SK-N-SH treated with all-trans-retinoic acid at 6 μM for 48 hours (cell line): ENCODE data around the gene LPIN1.

Experiments
- ATAC-seq: fragments of 200-7000 bp; cut with Tn5 transposase; 3 replicates; pipeline ENCODE4 v1.9.1; 2020; ENCODE audit warnings: mild to moderate bottlenecking, moderate library complexity
- ARNTL ChIP-seq: fragments of 450-650 bp; formaldehyde crosslinking; IDR thresholded peaks from 2 replicates; pipeline ENCODE4 v1.5.0; 2020; ENCODE audit warnings: low read depth, mild to moderate bottlenecking, moderate library complexity, borderline replicate concordance
- BACH2 ChIP-seq: fragments of 250-450 bp; sonication (Bioruptor Pico); IDR thresholded peaks from 2 replicates; pipeline ENCODE4 v1.9.0; 2021; ENCODE audit warnings: mild to moderate bottlenecking, borderline replicate concordance
- CREB5 ChIP-seq: fragments of 250-450 bp; sonication (Bioruptor Pico); IDR thresholded peaks from 2 replicates; pipeline ENCODE4 v1.5.1; 2020; ENCODE audit warnings: low read depth, mild to moderate bottlenecking, moderate library complexity
- CSDC2 ChIP-seq: fragments of 250-450 bp; sonication (Bioruptor Pico); IDR thresholded peaks from 2 replicates; pipeline ENCODE4 v1.5.0; 2020; ENCODE audit warnings: mild to moderate bottlenecking, moderate library complexity
- ESRRG ChIP-seq: fragments of 250-450 bp; sonication (Bioruptor Pico); IDR thresholded peaks from 2 replicates; pipeline ENCODE4 v1.6.1; 2021; ENCODE audit warnings: mild to moderate bottlenecking
- GLIS3 ChIP-seq: fragments of 250-450 bp; sonication (Bioruptor Pico); IDR thresholded peaks from 2 replicates; pipeline ENCODE4 v1.5.0; 2020; ENCODE audit warnings: mild to moderate bottlenecking, moderate library complexity
- ISL1 ChIP-seq: fragments of 250-450 bp; sonication (Bioruptor Pico); IDR thresholded peaks from 2 replicates; pipeline ENCODE4 v2.1.2; 2022; ENCODE audit warnings: mild to moderate bottlenecking, moderate library complexity
- OSR1 ChIP-seq: fragments of 250-450 bp; sonication (Bioruptor Pico); IDR thresholded peaks from 2 replicates; pipeline ENCODE4 v1.8.0; 2022; ENCODE audit warnings: moderate library complexity, mild to moderate bottlenecking, inconsistent platforms
- PATZ1 ChIP-seq: fragments of 250-450 bp; sonication (Bioruptor Pico); IDR thresholded peaks from 2 replicates; pipeline ENCODE4 v1.8.0; 2020; ENCODE audit warnings: mild to moderate bottlenecking, moderate library complexity, borderline replicate concordance
- PPARA ChIP-seq: fragments of 250-450 bp; sonication (Bioruptor Pico); IDR thresholded peaks from 2 replicates; pipeline ENCODE4 v1.5.0; 2020; ENCODE audit warnings: mild to moderate bottlenecking, borderline replicate concordance
- RARB ChIP-seq: fragments of 250-450 bp; sonication (Bioruptor Pico); IDR thresholded peaks from 2 replicates; pipeline ENCODE4 v1.8.0; 2021; ENCODE audit warnings: mild to moderate bottlenecking, moderate library complexity
- SNAI2 ChIP-seq: fragments of 250-450 bp; sonication (Bioruptor Pico); IDR thresholded peaks from 2 replicates; pipeline ENCODE4 v1.5.0; 2020; ENCODE audit warnings: mild to moderate bottlenecking, moderate library complexity
- TCF4 ChIP-seq: fragments of 250-450 bp; sonication (Bioruptor Pico); IDR thresholded peaks from 2 replicates; pipeline ENCODE4 v1.8.0; 2021; ENCODE audit warnings: mild to moderate bottlenecking, moderate library complexity, borderline replicate concordance
- TOX ChIP-seq: fragments of 250-450 bp; sonication (Bioruptor Pico); IDR thresholded peaks from 2 replicates; pipeline ENCODE4 v1.8.0; 2021; ENCODE audit warnings: mild to moderate bottlenecking, moderate library complexity, borderline replicate concordance
- ZC3H10 ChIP-seq: fragments of 250-450 bp; sonication (Bioruptor Pico); IDR thresholded peaks from 2 replicates; pipeline ENCODE4 v1.5.1; 2021; ENCODE audit warnings: mild to moderate bottlenecking, moderate library complexity
- ZFP3 ChIP-seq: fragments of 250-450 bp; sonication (Bioruptor Pico); IDR thresholded peaks from 2 replicates; pipeline ENCODE4 v1.5.0; 2020; ENCODE audit warnings: mild to moderate bottlenecking, moderate library complexity
- ZFP30 ChIP-seq: fragments of 450-650 bp; formaldehyde crosslinking; IDR thresholded peaks from 2 replicates; pipeline ENCODE4 v1.5.0; 2022; ENCODE audit warnings: mild to moderate bottlenecking, moderate library complexity
- ZNF565 ChIP-seq: fragments of 450-650 bp; formaldehyde crosslinking; conservative IDR thresholded peaks from 2 replicates; pipeline ENCODE4 v1.5.0; 2020; ENCODE audit warnings: low read depth, mild to moderate bottlenecking, moderate library complexity
- TF ChIP-seq, protein P1 (sequence below): fragments of 250-450 bp; sonication (Bioruptor Pico); IDR thresholded peaks from 2 replicates; pipeline ENCODE4 v1.5.1; 2021; ENCODE audit warnings: mild to moderate bottlenecking, moderate library complexity
- TF ChIP-seq, protein P2 (sequence below): fragments of 250-450 bp; sonication (Bioruptor Pico); IDR thresholded peaks from 2 replicates; pipeline ENCODE4 v1.5.0; 2020; ENCODE audit warnings: mild to moderate bottlenecking, moderate library complexity

LPIN1 gene

DNA sequence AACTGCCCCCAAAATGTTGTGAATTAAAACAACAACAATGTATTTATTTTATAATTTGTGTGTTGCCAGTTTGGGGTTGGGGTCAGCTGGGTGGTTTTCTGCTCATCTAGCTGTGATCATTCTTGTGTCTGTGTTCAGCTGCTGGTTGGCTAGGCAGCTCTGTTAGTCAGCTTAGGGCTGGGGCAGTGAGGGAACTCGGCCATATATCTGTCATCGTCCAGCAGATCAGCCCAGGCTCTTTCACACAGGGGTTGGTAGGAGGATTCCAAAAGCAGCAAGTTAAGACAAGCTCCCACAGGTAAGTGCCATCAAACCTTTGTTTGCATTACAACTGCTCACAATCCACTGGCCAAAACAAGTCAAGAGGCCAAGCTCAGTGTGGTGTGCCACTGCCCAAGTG lies 121.5 kb downstream of the LPIN1 start:
- no peak for ATAC-seq
- TF ChIP-seq ISL1 (CRISPR knock-in tag) (no peak), CREB5 (CRISPR knock-in tag) (no peak), ZFP30 (CRISPR knock-in tag) (no peak), RARB (CRISPR knock-in tag) (no peak), TCF4 (CRISPR knock-in tag) (no peak), SNAI2 (CRISPR knock-in tag) (no peak), ARNTL (CRISPR knock-in tag) (no peak), ESRRG (CRISPR knock-in tag) (no peak), ZNF565 (CRISPR knock-in tag) (no peak), PPARA (no peak), BACH2 (CRISPR knock-in tag) (no peak), CSDC2 (CRISPR knock-in tag) (no peak), PATZ1 (CRISPR knock-in tag) (no peak), GLIS3 (no peak), ZC3H10 (CRISPR knock-in tag) (no peak)
- TF ChIP-seq, protein P1, sequence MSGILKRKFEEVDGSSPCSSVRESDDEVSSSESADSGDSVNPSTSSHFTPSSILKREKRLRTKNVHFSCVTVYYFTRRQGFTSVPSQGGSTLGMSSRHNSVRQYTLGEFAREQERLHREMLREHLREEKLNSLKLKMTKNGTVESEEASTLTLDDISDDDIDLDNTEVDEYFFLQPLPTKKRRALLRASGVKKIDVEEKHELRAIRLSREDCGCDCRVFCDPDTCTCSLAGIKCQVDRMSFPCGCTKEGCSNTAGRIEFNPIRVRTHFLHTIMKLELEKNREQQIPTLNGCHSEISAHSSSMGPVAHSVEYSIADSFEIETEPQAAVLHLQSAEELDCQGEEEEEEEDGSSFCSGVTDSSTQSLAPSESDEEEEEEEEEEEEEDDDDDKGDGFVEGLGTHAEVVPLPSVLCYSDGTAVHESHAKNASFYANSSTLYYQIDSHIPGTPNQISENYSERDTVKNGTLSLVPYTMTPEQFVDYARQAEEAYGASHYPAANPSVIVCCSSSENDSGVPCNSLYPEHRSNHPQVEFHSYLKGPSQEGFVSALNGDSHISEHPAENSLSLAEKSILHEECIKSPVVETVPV (CRISPR knock-in tag): no peak
- TF ChIP-seq, protein P2, sequence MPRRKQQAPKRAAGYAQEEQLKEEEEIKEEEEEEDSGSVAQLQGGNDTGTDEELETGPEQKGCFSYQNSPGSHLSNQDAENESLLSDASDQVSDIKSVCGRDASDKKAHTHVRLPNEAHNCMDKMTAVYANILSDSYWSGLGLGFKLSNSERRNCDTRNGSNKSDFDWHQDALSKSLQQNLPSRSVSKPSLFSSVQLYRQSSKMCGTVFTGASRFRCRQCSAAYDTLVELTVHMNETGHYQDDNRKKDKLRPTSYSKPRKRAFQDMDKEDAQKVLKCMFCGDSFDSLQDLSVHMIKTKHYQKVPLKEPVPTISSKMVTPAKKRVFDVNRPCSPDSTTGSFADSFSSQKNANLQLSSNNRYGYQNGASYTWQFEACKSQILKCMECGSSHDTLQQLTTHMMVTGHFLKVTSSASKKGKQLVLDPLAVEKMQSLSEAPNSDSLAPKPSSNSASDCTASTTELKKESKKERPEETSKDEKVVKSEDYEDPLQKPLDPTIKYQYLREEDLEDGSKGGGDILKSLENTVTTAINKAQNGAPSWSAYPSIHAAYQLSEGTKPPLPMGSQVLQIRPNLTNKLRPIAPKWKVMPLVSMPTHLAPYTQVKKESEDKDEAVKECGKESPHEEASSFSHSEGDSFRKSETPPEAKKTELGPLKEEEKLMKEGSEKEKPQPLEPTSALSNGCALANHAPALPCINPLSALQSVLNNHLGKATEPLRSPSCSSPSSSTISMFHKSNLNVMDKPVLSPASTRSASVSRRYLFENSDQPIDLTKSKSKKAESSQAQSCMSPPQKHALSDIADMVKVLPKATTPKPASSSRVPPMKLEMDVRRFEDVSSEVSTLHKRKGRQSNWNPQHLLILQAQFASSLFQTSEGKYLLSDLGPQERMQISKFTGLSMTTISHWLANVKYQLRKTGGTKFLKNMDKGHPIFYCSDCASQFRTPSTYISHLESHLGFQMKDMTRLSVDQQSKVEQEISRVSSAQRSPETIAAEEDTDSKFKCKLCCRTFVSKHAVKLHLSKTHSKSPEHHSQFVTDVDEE: no peak

DNA sequence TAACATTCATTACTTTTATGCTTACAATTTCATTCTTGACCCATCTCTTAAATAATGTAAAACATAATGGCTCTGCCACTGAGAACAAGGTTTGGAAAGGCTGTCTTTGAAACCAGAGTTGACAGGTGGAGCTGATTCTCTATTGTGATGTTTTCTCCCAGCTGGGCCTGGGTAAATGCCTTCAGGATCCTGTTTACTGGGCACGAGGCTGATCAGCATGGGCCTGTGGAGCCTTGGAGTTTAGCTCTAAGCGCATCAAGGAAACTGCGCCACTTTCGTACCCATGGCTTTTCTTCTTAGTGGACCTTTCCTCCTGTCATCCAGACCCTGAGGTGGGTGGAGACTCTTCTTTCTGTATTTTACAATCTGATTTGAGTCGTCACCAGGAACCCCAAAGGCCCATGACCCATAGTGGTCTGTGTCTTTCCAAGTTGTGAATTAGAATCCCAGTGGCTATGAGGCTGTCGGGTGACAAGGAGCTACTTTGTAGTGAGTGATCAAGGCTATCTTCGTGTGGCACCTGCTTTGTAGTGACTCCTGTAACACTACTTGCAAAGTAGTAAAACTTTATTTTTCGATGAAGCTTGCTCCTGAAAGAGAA lies 123.1 kb downstream of the LPIN1 start:
- no peak for TF ChIP-seq ISL1 (CRISPR knock-in tag)
- TF ChIP-seq TOX (CRISPR knock-in tag): no peak
- TF ChIP-seq ARNTL (CRISPR knock-in tag): no peak
- TF ChIP-seq ZFP3: no peak
- no peak for TF ChIP-seq PPARA
- TF ChIP-seq OSR1 (CRISPR knock-in tag): no peak
- no peak for TF ChIP-seq SNAI2 (CRISPR knock-in tag)
- no peak for TF ChIP-seq ESRRG (CRISPR knock-in tag)
- TF ChIP-seq CSDC2 (CRISPR knock-in tag): no peak
- no peak for ATAC-seq

DNA sequence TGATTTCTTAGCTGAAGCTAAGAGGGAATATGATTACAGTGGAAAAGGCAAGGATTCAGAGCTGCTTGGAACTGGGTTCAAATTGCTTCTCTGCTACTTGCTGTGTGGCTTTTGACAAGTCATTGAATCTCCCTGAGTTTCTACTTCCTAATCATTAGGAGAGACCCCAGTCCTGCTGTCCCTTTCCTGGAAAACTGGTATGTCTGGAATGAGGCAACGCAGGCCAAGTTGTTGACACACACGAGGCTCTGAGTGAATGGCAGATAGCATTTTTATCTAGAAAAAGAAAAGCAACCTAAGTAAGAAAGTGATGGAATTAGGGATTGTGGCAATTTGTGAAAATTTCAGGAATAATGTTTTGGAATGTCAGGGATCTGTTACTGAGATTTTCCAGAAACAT lies 123.6 kb downstream of the LPIN1 start:
- no peak for ATAC-seq
- no peak for TF ChIP-seq ARNTL (CRISPR knock-in tag)
- no peak for TF ChIP-seq ISL1 (CRISPR knock-in tag)
- TF ChIP-seq GLIS3: no peak
- TF ChIP-seq OSR1 (CRISPR knock-in tag): no peak
- no peak for TF ChIP-seq SNAI2 (CRISPR knock-in tag)
- no peak for TF ChIP-seq CREB5 (CRISPR knock-in tag)
- TF ChIP-seq ZC3H10 (CRISPR knock-in tag): no peak
- TF ChIP-seq TCF4 (CRISPR knock-in tag): no peak
- TF ChIP-seq RARB (CRISPR knock-in tag): no peak
